HG03060 (cell line): ENCODE measurements around the gene ARPC5L.
"Not testable (repeated sequence)": the region's sequence is repeated elsewhere in the genome, so short reads cannot be mapped to it uniquely, and the experiment has no call there.

ENCODE experiments used
- ATAC-seq: cut with Tn5 transposase; IDR thresholded peaks from one replicate; pipeline ENCODE4 v1.9.1; 2021; ENCODE audit warnings: low read depth, moderate number of reproducible peaks; ENCODE audit not compliant: unreplicated experiment

ARPC5L gene

GRCh38 chr9:124886866-124887492 is 25.0 kb downstream of the ARPC5L start:
- no peak for ATAC-seq

- no peak for ATAC-seq
Observed at GRCh38 chr9:124887832-124888231, 25.9 kb downstream of the ARPC5L start.

DNA sequence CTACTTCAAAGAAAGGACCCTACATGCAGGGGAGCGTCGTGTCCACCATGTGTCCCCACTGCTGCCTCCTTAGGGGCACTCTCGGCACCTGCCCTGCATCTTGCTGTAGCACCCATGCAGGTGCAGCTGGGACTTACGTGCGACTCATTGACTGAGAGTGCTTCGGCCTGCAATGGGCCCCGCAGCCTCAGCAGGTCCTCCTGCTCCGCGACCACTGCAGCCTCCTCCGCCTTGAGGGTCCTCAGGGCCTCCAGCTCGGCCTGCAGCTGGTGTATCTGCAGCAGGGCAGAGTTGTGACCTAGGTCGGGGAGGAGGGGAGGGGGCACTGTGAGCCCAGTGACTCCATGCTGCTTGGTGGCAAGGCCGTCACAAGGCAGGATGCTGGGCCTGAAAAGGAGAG is 27.1 kb downstream of the ARPC5L start:
- no peak for ATAC-seq

- ATAC-seq: no peak
Observed at GRCh38 chr9:124890179-124890578, 28.2 kb downstream of the ARPC5L start.

GRCh38 chr9:124894035-124894740 is 32.3 kb downstream of the ARPC5L start:
- ATAC-seq: no peak

DNA sequence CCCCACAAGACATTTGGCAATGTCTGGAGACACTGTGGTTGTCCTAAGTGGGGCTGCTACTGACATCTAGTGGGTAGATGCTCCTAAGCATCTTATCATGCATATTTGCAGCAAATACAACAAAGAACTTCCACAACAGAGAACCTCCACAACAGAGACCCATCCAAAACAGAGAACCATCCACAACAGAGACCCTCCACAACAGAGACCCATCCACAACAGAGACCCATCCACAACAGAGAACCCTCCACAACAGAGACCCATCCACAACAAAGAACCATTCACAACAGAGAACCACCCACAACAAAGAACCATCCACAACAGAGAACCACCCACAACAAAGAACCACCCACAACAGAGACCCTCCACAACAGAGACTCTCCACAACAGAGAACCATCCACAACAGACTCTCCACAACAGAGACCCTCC is 32.8 kb downstream of the ARPC5L start:
- no peak for ATAC-seq

DNA sequence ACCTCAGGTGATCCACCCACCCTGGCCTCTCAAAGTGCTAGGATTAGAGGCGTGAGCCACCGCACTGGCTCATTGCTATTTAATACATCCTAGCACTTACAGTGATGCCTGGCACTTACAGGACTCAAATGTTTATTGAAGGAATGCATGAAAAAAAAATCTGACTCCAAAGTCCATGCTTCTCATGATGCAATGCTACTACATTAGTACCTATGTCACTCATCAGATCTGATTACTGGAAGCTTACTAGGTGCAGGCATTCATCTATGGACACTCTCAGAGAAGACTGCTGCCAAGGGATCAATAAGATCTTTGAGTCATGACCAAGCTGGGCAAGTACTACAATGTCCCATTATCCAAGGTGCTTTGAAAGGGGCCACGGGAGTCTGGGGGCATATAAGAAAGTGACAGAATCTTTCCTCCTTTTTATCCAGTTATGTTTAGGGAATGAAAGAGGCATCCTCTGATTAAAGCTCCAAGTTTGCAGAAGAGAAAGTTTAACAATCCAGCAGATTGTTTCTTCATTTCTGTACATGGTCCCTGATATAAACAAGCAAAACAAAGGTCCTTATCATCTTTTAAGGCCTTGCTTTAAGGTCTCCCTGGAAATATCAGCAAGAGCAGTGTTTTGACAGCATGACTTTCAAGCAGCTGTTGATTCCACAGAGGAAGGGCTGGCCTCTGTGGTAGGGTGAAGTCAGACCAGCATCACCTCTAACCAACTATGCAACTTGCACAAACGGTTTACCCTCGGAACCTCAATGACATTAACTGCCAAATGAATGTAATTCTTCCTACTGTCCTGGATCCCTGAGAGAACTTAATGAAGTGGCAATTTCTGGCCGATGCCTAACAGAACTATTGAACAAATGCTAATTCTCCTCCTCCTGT is 35.9 kb downstream of the ARPC5L start:
- no peak for ATAC-seq

- ATAC-seq: no peak
Observed at GRCh38 chr9:124899845-124900244, 37.9 kb downstream of the ARPC5L start.

- no peak for ATAC-seq
Observed at GRCh38 chr9:124906966-124907365, 45.0 kb downstream of the ARPC5L start.

DNA sequence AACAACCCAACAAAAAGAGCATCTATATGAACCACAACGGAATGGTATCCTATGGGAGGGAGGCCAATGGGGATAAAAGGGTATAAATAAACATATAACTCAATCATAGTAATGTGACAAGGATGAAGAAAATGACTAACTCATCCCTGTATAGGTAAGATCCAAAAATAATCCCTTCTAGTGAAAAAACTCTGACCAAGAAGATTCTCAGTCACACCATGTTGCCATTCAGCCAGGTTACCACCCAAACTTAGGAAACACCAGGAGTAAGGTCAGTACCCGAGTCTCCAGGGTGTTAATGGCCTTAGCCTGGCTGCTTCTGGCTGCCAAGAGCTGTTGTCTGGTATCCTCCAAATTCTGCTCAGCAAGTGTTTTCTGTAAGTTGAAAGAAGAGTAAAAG is 46.2 kb downstream of the ARPC5L start:
- ATAC-seq: no peak

GRCh38 chr9:124911766-124912165 is 49.8 kb downstream of the ARPC5L start:
- ATAC-seq: no peak

DNA sequence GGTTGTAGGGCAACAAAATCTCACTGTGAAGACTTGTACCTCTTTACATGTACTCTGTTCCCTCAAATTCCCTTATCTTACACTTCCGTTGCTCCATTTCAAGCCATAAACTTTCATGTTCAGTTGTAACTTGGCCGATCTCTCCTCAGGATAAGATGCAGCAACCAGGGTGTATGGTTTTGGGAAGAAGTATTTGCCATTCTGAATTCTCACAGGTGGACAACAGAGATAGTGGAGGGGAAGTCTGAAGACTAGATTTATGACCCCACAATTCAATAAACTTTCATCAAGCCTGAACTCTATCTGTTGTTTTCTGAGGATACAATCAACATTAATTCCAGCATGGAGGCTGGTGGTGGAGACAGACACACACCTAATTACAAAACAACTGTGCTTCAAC is 51.4 kb downstream of the ARPC5L start:
- no peak for ATAC-seq

- ATAC-seq: no peak
Observed at GRCh38 chr9:124914753-124915405, 52.9 kb downstream of the ARPC5L start.

DNA sequence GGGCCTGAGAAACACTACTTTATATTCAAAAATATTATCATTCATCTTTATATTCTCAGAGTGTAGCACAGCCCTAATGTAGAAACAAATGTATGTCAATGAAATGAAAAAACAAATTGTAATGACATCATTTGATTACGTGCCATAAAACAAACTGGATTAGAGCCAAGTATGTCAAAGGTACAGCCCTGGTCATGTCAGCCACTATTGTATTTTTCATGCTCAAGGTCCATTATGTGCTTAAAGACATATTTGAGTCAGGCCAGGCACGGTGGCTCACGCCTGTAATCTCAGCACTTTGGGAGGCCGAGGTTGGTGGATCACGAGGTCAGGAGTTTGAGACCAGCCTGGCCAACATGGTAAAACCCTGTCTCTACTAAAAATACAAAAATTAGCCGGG is 58.5 kb downstream of the ARPC5L start:
- not testable (repeated sequence) for ATAC-seq
